ENCODE measurements around the gene RDH8.

- TF ChIP-seq POLR2A (IDR thresholded peaks at IDR 0.05): no peak
- TF ChIP-seq, protein P1, sequence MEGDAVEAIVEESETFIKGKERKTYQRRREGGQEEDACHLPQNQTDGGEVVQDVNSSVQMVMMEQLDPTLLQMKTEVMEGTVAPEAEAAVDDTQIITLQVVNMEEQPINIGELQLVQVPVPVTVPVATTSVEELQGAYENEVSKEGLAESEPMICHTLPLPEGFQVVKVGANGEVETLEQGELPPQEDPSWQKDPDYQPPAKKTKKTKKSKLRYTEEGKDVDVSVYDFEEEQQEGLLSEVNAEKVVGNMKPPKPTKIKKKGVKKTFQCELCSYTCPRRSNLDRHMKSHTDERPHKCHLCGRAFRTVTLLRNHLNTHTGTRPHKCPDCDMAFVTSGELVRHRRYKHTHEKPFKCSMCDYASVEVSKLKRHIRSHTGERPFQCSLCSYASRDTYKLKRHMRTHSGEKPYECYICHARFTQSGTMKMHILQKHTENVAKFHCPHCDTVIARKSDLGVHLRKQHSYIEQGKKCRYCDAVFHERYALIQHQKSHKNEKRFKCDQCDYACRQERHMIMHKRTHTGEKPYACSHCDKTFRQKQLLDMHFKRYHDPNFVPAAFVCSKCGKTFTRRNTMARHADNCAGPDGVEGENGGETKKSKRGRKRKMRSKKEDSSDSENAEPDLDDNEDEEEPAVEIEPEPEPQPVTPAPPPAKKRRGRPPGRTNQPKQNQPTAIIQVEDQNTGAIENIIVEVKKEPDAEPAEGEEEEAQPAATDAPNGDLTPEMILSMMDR (IDR thresholded peaks at IDR 0.05 in 4 of 5, conservative IDR thresholded peaks at IDR 0.05 in 1 of 5): no peak
These were observed 23.8 kb upstream of the RDH8 start for GRCh38 chr19:9989504-9989903.

Data from gastrocnemius medialis (tissue), 4 donors.